WERI-Rb-1 (cell line): ENCODE data around the gene ANO2.

Experiments used
- DNase-seq: peaks from one replicate; pipeline ENCODE4 v3.0.0-alpha.2; 2020
- H3K27ac ChIP-seq: fragments of 250-450 bp; sonication (Bioruptor Pico); 2 replicates; pipeline ENCODE4 v1.5.1; 2020; ENCODE audit warnings: mild to moderate bottlenecking, moderate library complexity
- H3K27me3 ChIP-seq: fragments of 250-450 bp; sonication (Bioruptor Pico); 2 replicates; pipeline ENCODE4 v1.5.1; 2021; ENCODE audit warnings: mild to moderate bottlenecking, low read depth, moderate library complexity; ENCODE audit not compliant: insufficient read depth, severe bottlenecking
- H3K36me3 ChIP-seq: fragments of 250-450 bp; sonication (Bioruptor Pico); 2 replicates; pipeline ENCODE4 v1.5.1; 2020; ENCODE audit warnings: mild to moderate bottlenecking, moderate library complexity
- H3K4me3 ChIP-seq: 2 replicates; pipeline ENCODE4 v1.5.1; 2011; ENCODE audit warnings: low read depth, mild to moderate bottlenecking, control low read depth, low read length
- H3K9me3 ChIP-seq: fragments of 250-450 bp; sonication (Bioruptor Pico); 2 replicates; pipeline ENCODE4 v1.5.1; 2021; ENCODE audit warnings: mild to moderate bottlenecking, moderate library complexity; ENCODE audit not compliant: severe bottlenecking
- TF ChIP-seq, protein P1 (sequence below): IDR thresholded peaks from 2 replicates; pipeline ENCODE4 v1.5.1; 2011; ENCODE audit warnings: low read depth, mild to moderate bottlenecking, control low read depth, inconsistent platforms, low read length

The ANO2 gene

DNA sequence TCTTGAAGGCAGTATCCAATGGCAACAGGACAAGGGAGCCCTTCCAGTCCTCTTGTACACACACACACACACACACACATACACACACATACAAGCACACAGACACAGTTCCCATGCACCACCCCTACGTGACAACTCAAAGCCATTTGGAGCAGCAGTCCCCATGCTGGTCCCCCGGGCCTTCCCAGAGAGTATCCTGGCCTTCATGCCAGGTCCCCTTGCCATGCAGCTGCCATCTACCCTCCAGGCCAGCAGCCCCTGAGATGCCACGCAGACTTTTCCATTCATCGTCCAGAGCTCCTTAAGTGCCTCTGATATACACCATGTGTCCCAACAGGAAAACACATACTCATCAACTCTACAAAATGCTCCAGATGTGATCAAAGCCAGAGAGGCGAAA is 159.5 kb downstream of the ANO2 start:
- Histone ChIP-seq H3K27ac (no peak overlapping the region), H3K4me3 (no peak overlapping the region)

DNA sequence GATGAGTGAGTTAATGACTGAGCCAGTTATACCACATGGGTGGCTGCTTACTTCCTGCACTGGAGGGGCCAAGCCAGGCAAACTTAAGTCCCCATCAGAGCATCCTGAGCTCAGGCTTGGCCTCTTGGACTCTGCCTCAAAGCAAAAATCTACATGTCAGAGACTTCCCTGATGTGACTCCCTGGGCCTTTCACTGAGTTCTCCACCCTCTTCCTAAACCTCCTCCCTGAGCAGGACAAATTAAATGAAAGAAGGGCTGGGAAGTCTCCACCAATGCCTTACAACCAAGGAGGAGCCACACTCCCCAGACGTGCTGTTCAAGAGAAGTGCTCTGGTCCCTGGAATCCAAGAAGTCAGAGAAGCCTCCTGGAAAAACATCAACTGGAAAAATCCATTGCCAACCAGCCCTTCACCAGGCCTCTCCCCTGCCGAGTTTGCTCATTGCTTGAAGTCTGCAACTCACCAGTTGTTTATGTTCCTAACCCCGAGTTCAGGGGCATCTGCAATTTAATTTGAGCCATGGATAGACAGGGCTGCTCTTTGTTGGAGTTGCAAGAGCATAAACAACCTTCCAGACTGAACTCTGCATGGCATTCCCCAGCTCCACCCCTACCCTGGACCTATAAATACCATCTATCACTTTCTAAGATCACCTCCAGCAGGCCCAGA is 160.5 kb downstream of the ANO2 start:
- Histone ChIP-seq H3K4me3 (no peak overlapping the region), H3K36me3 (peaks cover 4% of the 10 kb centered on the region), H3K9me3 (no peaks in the 10 kb centered on the region), H3K27me3 (no peaks in the 10 kb centered on the region), H3K27ac (no peak overlapping the region)
- no peak for DNase-seq
- TF ChIP-seq, protein P1, sequence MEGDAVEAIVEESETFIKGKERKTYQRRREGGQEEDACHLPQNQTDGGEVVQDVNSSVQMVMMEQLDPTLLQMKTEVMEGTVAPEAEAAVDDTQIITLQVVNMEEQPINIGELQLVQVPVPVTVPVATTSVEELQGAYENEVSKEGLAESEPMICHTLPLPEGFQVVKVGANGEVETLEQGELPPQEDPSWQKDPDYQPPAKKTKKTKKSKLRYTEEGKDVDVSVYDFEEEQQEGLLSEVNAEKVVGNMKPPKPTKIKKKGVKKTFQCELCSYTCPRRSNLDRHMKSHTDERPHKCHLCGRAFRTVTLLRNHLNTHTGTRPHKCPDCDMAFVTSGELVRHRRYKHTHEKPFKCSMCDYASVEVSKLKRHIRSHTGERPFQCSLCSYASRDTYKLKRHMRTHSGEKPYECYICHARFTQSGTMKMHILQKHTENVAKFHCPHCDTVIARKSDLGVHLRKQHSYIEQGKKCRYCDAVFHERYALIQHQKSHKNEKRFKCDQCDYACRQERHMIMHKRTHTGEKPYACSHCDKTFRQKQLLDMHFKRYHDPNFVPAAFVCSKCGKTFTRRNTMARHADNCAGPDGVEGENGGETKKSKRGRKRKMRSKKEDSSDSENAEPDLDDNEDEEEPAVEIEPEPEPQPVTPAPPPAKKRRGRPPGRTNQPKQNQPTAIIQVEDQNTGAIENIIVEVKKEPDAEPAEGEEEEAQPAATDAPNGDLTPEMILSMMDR = no peak

More for the DNA sequence above, 159.5 kb downstream of the ANO2 start:
- no peak for DNase-seq
- Histone ChIP-seq H3K9me3 (no peaks in the 10 kb centered on the region), H3K27me3 (no peaks in the 10 kb centered on the region), H3K36me3 (peaks cover 4% of the 10 kb centered on the region)
- TF ChIP-seq, protein P1 = no peak

DNA sequence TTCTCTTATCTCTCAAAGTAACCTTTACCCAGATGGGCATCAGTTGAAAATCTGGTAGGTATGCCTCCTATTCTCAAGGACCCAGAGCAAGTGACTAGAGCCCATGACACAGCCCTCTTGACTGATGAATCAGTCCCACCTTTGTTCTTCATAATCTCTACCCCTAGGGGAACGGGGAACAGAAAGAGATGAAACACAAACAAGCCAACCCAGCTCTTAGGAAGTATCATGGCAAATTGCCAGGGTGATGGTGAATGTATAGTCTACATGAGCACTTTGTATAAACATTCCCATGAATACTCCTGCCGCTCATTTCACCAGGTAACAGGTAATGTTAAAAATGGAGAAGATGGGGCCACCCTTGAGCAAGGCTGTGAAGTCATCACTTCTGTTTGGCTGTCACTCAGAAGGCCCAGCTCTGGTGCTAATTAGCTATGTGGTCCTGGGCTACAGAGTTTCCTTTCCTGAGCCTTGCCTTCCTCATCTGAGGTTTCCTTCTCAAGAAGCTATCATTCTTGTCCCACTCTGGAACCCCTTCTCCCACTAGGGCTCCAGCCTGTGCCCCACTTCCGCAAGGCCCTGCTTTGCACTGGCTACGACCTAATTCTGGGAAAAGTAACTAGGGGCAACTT is 161.7 kb downstream of the ANO2 start:
- TF ChIP-seq, protein P1 = no peak
- DNase-seq = no peak
- Histone ChIP-seq H3K36me3 (peaks cover 4% of the 10 kb centered on the region), H3K9me3 (no peaks in the 10 kb centered on the region), H3K27ac (no peak overlapping the region), H3K27me3 (no peaks in the 10 kb centered on the region), H3K4me3 (no peak overlapping the region)

DNA sequence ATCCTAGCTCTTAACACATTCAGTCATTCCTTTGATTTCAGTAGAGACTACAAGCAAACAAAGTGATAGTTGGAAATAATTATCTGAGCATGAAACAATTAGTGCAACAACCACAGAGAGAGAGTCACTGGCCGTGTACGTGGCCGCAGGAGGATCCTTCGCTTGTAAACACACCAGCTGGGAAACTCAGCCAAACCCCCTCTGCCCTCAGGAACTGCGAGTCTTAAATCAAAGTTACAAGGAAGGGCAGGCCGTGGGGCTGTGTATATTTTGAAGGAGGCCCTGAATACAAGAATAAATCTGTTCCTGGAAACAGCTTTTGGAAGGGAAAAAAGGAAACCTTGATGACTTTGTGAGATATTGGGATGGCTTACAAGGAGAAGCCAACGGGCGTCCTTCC is 164.5 kb downstream of the ANO2 start:
- TF ChIP-seq, protein P1 = no peak
- H3K27me3 ChIP-seq = no peaks in the 10 kb centered on the region
- H3K27ac ChIP-seq = no peak overlapping the region
- no peak for DNase-seq
- H3K36me3 ChIP-seq = no peaks in the 10 kb centered on the region; the same call in 1 of the 2 replicates
- H3K9me3 ChIP-seq = no peaks in the 10 kb centered on the region
- no peak overlapping the region for H3K4me3 ChIP-seq

DNA sequence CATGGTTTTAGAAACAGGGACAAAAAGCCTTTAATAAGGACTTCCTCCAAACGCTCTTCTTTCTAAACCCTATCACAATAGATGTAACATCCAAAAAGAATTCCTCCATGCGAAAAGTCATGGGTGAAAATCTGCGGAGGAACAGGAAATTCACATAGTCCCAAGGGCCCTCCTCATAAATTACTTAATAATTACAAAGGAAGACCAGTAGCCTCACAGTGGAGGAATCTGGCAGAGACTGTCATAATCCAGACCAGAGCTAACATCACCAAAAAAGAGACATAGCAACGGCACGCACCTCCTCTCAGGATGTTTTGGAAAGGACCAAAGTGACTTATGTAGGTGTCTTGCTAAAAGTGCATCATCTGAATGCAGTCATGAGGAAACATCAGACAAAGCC is 165.7 kb downstream of the ANO2 start:
- no peak overlapping the region for H3K4me3 ChIP-seq
- H3K36me3 ChIP-seq = no peaks in the 10 kb centered on the region; the same call in 1 of the 2 replicates
- no peak for DNase-seq
- no peaks in the 10 kb centered on the region for H3K9me3 ChIP-seq
- no peak overlapping the region for H3K27ac ChIP-seq
- no peaks in the 10 kb centered on the region for H3K27me3 ChIP-seq
- TF ChIP-seq, protein P1 = no peak
